ENCODE results near the gene TRMU. TPM values are rescaled to one million over a fixed set of nuclear protein-coding genes. Genes with fewer than 3 reads are reported as not detected.

Gene TRMU
- total RNA-seq, 1 donor from 2014 or later = 70.1 TPM

- no peak overlapping the region for H3K27ac ChIP-seq
- peaks cover 4% of the 10 kb centered on the region for H3K36me3 ChIP-seq
- H3K4me2 ChIP-seq = no peak overlapping the region
- TF ChIP-seq CTCF (IDR thresholded peaks at IDR 0.05) = no peak
- no peaks in the 10 kb centered on the region for H3K79me2 ChIP-seq (ENCODE audit: low read depth)
- no peaks in the 10 kb centered on the region for H3K4me1 ChIP-seq
- no peaks in the 10 kb centered on the region for H4K20me1 ChIP-seq (ENCODE audit: low read depth)
- no peaks in the 10 kb centered on the region for H3F3A ChIP-seq (ENCODE audit: low read depth)
- no peak overlapping the region for H2AFZ ChIP-seq (replicated peaks)
- Mint-ChIP-seq H3K4me3 (no peak overlapping the region), H3K27me3 (ENCODE audit: insufficient read depth, low read depth) (no peaks in the 10 kb centered on the region), H3K36me3 (peaks cover 19% of the 10 kb centered on the region), H3K9me3 (no peaks in the 10 kb centered on the region), H3K4me1 (no peaks in the 10 kb centered on the region), H3K27ac (no peak overlapping the region)
- H3K9ac ChIP-seq = no peak overlapping the region
- no peak for DNase-seq (ENCODE audit: low spot score)
- no peaks in the 10 kb centered on the region for H3K9me3 ChIP-seq (ENCODE audit: low read depth)
- H3K4me3 ChIP-seq = no peak overlapping the region
- no peaks in the 10 kb centered on the region for H3K27me3 ChIP-seq
Observed at GRCh38 chr22:46327691-46328465, 7.6 kb upstream of the TRMU start.

- no peaks in the 10 kb centered on the region for H3K27me3 ChIP-seq
- Mint-ChIP-seq H3K9me3 (no peaks in the 10 kb centered on the region), H3K4me1 (no peaks in the 10 kb centered on the region), H3K4me3 (no peak overlapping the region), H3K36me3 (peaks cover 23% of the 10 kb centered on the region), H3K27ac (no peak overlapping the region), H3K27me3 (ENCODE audit: insufficient read depth, low read depth) (no peaks in the 10 kb centered on the region)
- no peak for TF ChIP-seq EZH2 (IDR thresholded peaks at IDR 0.05)
- H3K4me3 ChIP-seq = no peak overlapping the region
- peaks cover 6% of the 10 kb centered on the region for H3F3A ChIP-seq (ENCODE audit: low read depth)
- H3K9ac ChIP-seq = no peak overlapping the region
- DNase-seq (ENCODE audit: low spot score) = no peak
- no peak overlapping the region for H3K27ac ChIP-seq
- no peaks in the 10 kb centered on the region for H3K4me1 ChIP-seq
- H2AFZ ChIP-seq (replicated peaks) = no peak overlapping the region
- no peaks in the 10 kb centered on the region for H4K20me1 ChIP-seq (ENCODE audit: low read depth)
- H3K36me3 ChIP-seq = peaks cover 4% of the 10 kb centered on the region
- no peaks in the 10 kb centered on the region for H3K79me2 ChIP-seq (ENCODE audit: low read depth)
- no peaks in the 10 kb centered on the region for H3K9me3 ChIP-seq (ENCODE audit: low read depth)
- no peak overlapping the region for H3K4me2 ChIP-seq
Observed at GRCh38 chr22:46328797-46329196, 6.7 kb upstream of the TRMU start.

- Histone ChIP-seq H3F3A (ENCODE audit: low read depth) (peaks cover 15% of the 10 kb centered on the region), H3K27ac (no peak overlapping the region), H3K4me3 (no peak overlapping the region), H3K4me2 (no peak overlapping the region), H3K79me2 (ENCODE audit: low read depth) (no peaks in the 10 kb centered on the region), H2AFZ (replicated peaks) (no peak overlapping the region), H3K9me3 (ENCODE audit: low read depth) (no peaks in the 10 kb centered on the region), H3K9ac (no peak overlapping the region), H3K4me1 (no peaks in the 10 kb centered on the region), H4K20me1 (ENCODE audit: low read depth) (no peaks in the 10 kb centered on the region), H3K36me3 (peaks cover 4% of the 10 kb centered on the region), H3K27me3 (no peaks in the 10 kb centered on the region)
- TF ChIP-seq EZH2 (IDR thresholded peaks at IDR 0.05) = no peak
- TF ChIP-seq CTCF (IDR thresholded peaks at IDR 0.05) = no peak
- no peak for TF ChIP-seq EZH2phosphoT487 (IDR thresholded peaks at IDR 0.05)
- Mint-ChIP-seq H3K27ac (no peak overlapping the region), H3K9me3 (no peaks in the 10 kb centered on the region), H3K4me3 (no peak overlapping the region), H3K27me3 (ENCODE audit: insufficient read depth, low read depth) (no peaks in the 10 kb centered on the region), H3K4me1 (peaks cover 3% of the 10 kb centered on the region), H3K36me3 (peaks cover 19% of the 10 kb centered on the region)
- DNase-seq (ENCODE audit: low spot score) = no peak
Observed at GRCh38 chr22:46329616-46330015, 5.9 kb upstream of the TRMU start.

GRCh38 chr22:46330426-46330825, 5.1 kb upstream of the TRMU start:
- no peaks in the 10 kb centered on the region for H3K4me1 ChIP-seq
- Mint-ChIP-seq H3K36me3 (peaks cover 19% of the 10 kb centered on the region), H3K4me1 (peaks cover 6% of the 10 kb centered on the region), H3K9me3 (no peaks in the 10 kb centered on the region), H3K4me3 (no peak overlapping the region), H3K27me3 (ENCODE audit: insufficient read depth, low read depth) (peaks cover 2% of the 10 kb centered on the region), H3K27ac (no peak overlapping the region)
- H3F3A ChIP-seq (ENCODE audit: low read depth) = peaks cover 22% of the 10 kb centered on the region
- H3K4me3 ChIP-seq = no peak overlapping the region
- H3K27me3 ChIP-seq = no peaks in the 10 kb centered on the region
- H3K9me3 ChIP-seq (ENCODE audit: low read depth) = no peaks in the 10 kb centered on the region
- H2AFZ ChIP-seq (replicated peaks) = no peak overlapping the region
- H4K20me1 ChIP-seq (ENCODE audit: low read depth) = no peaks in the 10 kb centered on the region
- H3K27ac ChIP-seq = no peak overlapping the region
- TF ChIP-seq CTCF (IDR thresholded peaks at IDR 0.05) (no peak), EZH2 (IDR thresholded peaks at IDR 0.05) (no peak), EZH2phosphoT487 (IDR thresholded peaks at IDR 0.05) (no peak)
- no peak overlapping the region for H3K4me2 ChIP-seq
- H3K79me2 ChIP-seq (ENCODE audit: low read depth) = no peaks in the 10 kb centered on the region
- H3K36me3 ChIP-seq = peaks cover 4% of the 10 kb centered on the region
- H3K9ac ChIP-seq = no peak overlapping the region
- DNase-seq (ENCODE audit: low spot score) = no peak

Measured in neural progenitor cell (in vitro differentiated cells).